Mesodermal cell (in vitro differentiated cells): ENCODE measurements around the gene GPR65. TPM values are rescaled to one million over a fixed set of nuclear protein-coding genes. Genes with fewer than 3 reads are reported as not detected.

Source experiments
- H3K27ac ChIP-seq: 2 replicates; pipeline ENCODE4 v1.7.0; 2013; ENCODE audit warnings: mild to moderate bottlenecking, low read depth, low read length, moderate library complexity; ENCODE audit not compliant: severe bottlenecking
- H3K36me3 ChIP-seq: 2 replicates; pipeline ENCODE4 v1.7.1; 2013; ENCODE audit warnings: mild to moderate bottlenecking, low read length, moderate library complexity; ENCODE audit not compliant: control insufficient read depth, insufficient read depth
- H3K4me1 ChIP-seq: one replicate; pipeline ENCODE4 v1.7.1; 2013; ENCODE audit warnings: mild to moderate bottlenecking, low read length; ENCODE audit not compliant: insufficient read depth, control insufficient read depth, poor library complexity, severe bottlenecking
- H3K4me3 ChIP-seq: 2 replicates; pipeline ENCODE4 v1.7.0; 2013; ENCODE audit warnings: low read length, control low read depth, mild to moderate bottlenecking; ENCODE audit not compliant: insufficient read depth, poor library complexity, severe bottlenecking; ENCODE audit errors: extremely low read depth
- H3K9me3 ChIP-seq: 2 replicates; pipeline ENCODE4 v1.7.1; 2013; ENCODE audit warnings: mild to moderate bottlenecking, low read length, moderate library complexity; ENCODE audit not compliant: control insufficient read depth
- WGBS, 2 experiments: methylation state at CpG; one replicate each; pipeline ENCODE4 v1.1.5; 2013; ENCODE audit warnings: missing lambda C conversion rate in 2 of 2; ENCODE audit not compliant: insufficient coverage in 2 of 2; 5-methylcytosine and 5-hydroxymethylcytosine counted together
- polyA plus RNA-seq, 2 experiments: library from polyadenylated mRNA; stranded (reverse); fragments of 50-300 nt; gene quantifications; one replicate each; pipeline ENCODE4 v1.2.3, GENCODE V29; 2013

Gene GPR65
- 0.07 TPM for polyA plus RNA-seq (2013, experiment 1 of 2)
- not detected for polyA plus RNA-seq (2013, experiment 2 of 2)

- no peaks in the 10 kb centered on the region for H3K36me3 ChIP-seq
- no peaks in the 10 kb centered on the region for H3K9me3 ChIP-seq
- no peaks in the 10 kb centered on the region for H3K4me1 ChIP-seq
- H3K4me3 ChIP-seq, result no peak within 1 kb of the TSS
- 95 to 100% methylated on average over 1 to 2 of the region's 3 CpGs for WGBS, 2 experiments
- no peak within 1 kb of the TSS for H3K27ac ChIP-seq
Measured at GRCh38 chr14:88005050-88005481, at the start of gene GPR65. GPR65 (plus strand) TSS chr14:88005135; CDS start chr14:88010848, 5,713 bp downstream.

- WGBS, 2 experiments, result 91 to 100% methylated on average over 5 of the region's 6 CpGs
- no peaks in the 10 kb centered on the region for H3K9me3 ChIP-seq
Measured at GRCh38 chr14:87955501-87955900, 49.4 kb upstream of the GPR65 start.

GRCh38 chr14:87960013-87960787 lies 44.7 kb upstream of the GPR65 start:
- no peaks in the 10 kb centered on the region for H3K4me1 ChIP-seq
- peaks cover 5% of the 10 kb centered on the region for H3K36me3 ChIP-seq
- H3K4me3 ChIP-seq, result no peak overlapping the region
- no peak overlapping the region for H3K27ac ChIP-seq
- 85 to 95% methylated on average over 3 to 4 of the region's 5 CpGs for WGBS, 2 experiments
- H3K9me3 ChIP-seq, result no peaks in the 10 kb centered on the region

More at GRCh38 chr14:87955501-87955900, 49.4 kb upstream of the GPR65 start:
- Histone ChIP-seq H3K4me3 (no peak overlapping the region), H3K36me3 (no peaks in the 10 kb centered on the region), H3K4me1 (no peaks in the 10 kb centered on the region), H3K27ac (no peak overlapping the region)

GRCh38 chr14:87961246-87961645 lies 43.7 kb upstream of the GPR65 start:
- Histone ChIP-seq H3K4me1 (no peaks in the 10 kb centered on the region), H3K4me3 (no peak overlapping the region)
- no CpG with 5 or more reads among the region's 2 CpGs for whole genome bisulfite sequencing, 2 experiments

GRCh38 chr14:87966816-87967215 lies 38.1 kb upstream of the GPR65 start:
- Histone ChIP-seq H3K4me3 (no peak overlapping the region), H3K9me3 (no peaks in the 10 kb centered on the region), H3K36me3 (no peaks in the 10 kb centered on the region), H3K27ac (no peak overlapping the region), H3K4me1 (no peaks in the 10 kb centered on the region)
- 100% methylated on average over 2 of the region's 3 CpGs; no CpG with 5 or more reads in 1 of the 2 experiments for WGBS, 2 experiments

More at GRCh38 chr14:87961246-87961645, 43.7 kb upstream of the GPR65 start:
- peaks cover 5% of the 10 kb centered on the region for H3K36me3 ChIP-seq
- H3K9me3 ChIP-seq, result no peaks in the 10 kb centered on the region
- H3K27ac ChIP-seq, result no peak overlapping the region

GRCh38 chr14:87967496-87967895 lies 37.4 kb upstream of the GPR65 start:
- H3K4me3 ChIP-seq, result no peak overlapping the region
- H3K9me3 ChIP-seq, result no peaks in the 10 kb centered on the region
- H3K36me3 ChIP-seq, result no peaks in the 10 kb centered on the region
- H3K4me1 ChIP-seq, result no peaks in the 10 kb centered on the region
- no peak overlapping the region for H3K27ac ChIP-seq

GRCh38 chr14:87971010-87971409 lies 33.9 kb upstream of the GPR65 start:
- H3K9me3 ChIP-seq, result no peaks in the 10 kb centered on the region
- H3K4me3 ChIP-seq, result no peak overlapping the region
- WGBS, 2 experiments, result 100% methylated on average over 1 of the region's 2 CpGs; no CpG with 5 or more reads in 1 of the 2 experiments
- no peaks in the 10 kb centered on the region for H3K36me3 ChIP-seq
- no peak overlapping the region for H3K27ac ChIP-seq
- no peaks in the 10 kb centered on the region for H3K4me1 ChIP-seq

- H3K9me3 ChIP-seq, result no peaks in the 10 kb centered on the region
- no peak overlapping the region for H3K27ac ChIP-seq
- no peak overlapping the region for H3K4me3 ChIP-seq
- H3K4me1 ChIP-seq, result no peaks in the 10 kb centered on the region
- H3K36me3 ChIP-seq, result no peaks in the 10 kb centered on the region
Measured at GRCh38 chr14:87975636-87976035, 29.3 kb upstream of the GPR65 start.

- WGBS, 2 experiments, result 83% methylated on average over 1 of the region's 1 CpG; no CpG with 5 or more reads in 1 of the 2 experiments
- H3K9me3 ChIP-seq, result no peaks in the 10 kb centered on the region
Measured at GRCh38 chr14:87979689-87980088, 25.2 kb upstream of the GPR65 start.

GRCh38 chr14:87989221-87989955 lies 15.5 kb upstream of the GPR65 start:
- Histone ChIP-seq H3K4me1 (no peaks in the 10 kb centered on the region), H3K9me3 (no peaks in the 10 kb centered on the region), H3K36me3 (no peaks in the 10 kb centered on the region), H3K27ac (no peak overlapping the region), H3K4me3 (no peak overlapping the region)
- 92 to 95% methylated on average over 5 of the region's 5 CpGs for WGBS, 2 experiments

More at GRCh38 chr14:87979689-87980088, 25.2 kb upstream of the GPR65 start:
- Histone ChIP-seq H3K27ac (no peak overlapping the region), H3K4me3 (no peak overlapping the region), H3K36me3 (no peaks in the 10 kb centered on the region), H3K4me1 (no peaks in the 10 kb centered on the region)

GRCh38 chr14:87989956-87990299 lies 15.0 kb upstream of the GPR65 start:
- no peak overlapping the region for H3K27ac ChIP-seq
- no peak overlapping the region for H3K4me3 ChIP-seq
- WGBS, 2 experiments, result 100% methylated on average over 1 of the region's 2 CpGs; no CpG with 5 or more reads in 1 of the 2 experiments
- no peaks in the 10 kb centered on the region for H3K36me3 ChIP-seq
- H3K9me3 ChIP-seq, result no peaks in the 10 kb centered on the region
- H3K4me1 ChIP-seq, result no peaks in the 10 kb centered on the region
